GM13976 (cell line): ENCODE measurements around the gene SELENOM.

Experiments
- DNase-seq: peaks from one replicate; pipeline ENCODE4 v3.0.0; 2012; ENCODE audit warnings: low spot score
- in situ Hi-C: fragments of 300-500 bp; cut with MboI; formaldehyde crosslinking; loops from one replicate; pipeline ENCODE4 v1.12.0; 2022; ENCODE audit warnings: low sequenced_read_pairs, mixed read lengths, inconsistent platforms; ENCODE audit not compliant: unreplicated experiment
- TF ChIP-seq, protein P1 (sequence below): IDR thresholded peaks from 2 replicates; pipeline ENCODE4 v1.5.1; 2012; ENCODE audit warnings: borderline replicate concordance, mild to moderate bottlenecking; ENCODE audit not compliant: insufficient read depth; ENCODE audit errors: extremely low read depth, missing control alignments, control extremely low read depth

Gene SELENOM

GRCh38 chr22:31107178-31107893 is at the start of gene SELENOM:
SELENOM (minus strand) TSS chr22:31107568; CDS start chr22:31107505, 63 bp downstream.
- DNase-seq = peak; percentile 97
- in situ Hi-C loops = no loop called here
- TF ChIP-seq, protein P1, sequence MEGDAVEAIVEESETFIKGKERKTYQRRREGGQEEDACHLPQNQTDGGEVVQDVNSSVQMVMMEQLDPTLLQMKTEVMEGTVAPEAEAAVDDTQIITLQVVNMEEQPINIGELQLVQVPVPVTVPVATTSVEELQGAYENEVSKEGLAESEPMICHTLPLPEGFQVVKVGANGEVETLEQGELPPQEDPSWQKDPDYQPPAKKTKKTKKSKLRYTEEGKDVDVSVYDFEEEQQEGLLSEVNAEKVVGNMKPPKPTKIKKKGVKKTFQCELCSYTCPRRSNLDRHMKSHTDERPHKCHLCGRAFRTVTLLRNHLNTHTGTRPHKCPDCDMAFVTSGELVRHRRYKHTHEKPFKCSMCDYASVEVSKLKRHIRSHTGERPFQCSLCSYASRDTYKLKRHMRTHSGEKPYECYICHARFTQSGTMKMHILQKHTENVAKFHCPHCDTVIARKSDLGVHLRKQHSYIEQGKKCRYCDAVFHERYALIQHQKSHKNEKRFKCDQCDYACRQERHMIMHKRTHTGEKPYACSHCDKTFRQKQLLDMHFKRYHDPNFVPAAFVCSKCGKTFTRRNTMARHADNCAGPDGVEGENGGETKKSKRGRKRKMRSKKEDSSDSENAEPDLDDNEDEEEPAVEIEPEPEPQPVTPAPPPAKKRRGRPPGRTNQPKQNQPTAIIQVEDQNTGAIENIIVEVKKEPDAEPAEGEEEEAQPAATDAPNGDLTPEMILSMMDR = peak; percentile 77

DNA sequence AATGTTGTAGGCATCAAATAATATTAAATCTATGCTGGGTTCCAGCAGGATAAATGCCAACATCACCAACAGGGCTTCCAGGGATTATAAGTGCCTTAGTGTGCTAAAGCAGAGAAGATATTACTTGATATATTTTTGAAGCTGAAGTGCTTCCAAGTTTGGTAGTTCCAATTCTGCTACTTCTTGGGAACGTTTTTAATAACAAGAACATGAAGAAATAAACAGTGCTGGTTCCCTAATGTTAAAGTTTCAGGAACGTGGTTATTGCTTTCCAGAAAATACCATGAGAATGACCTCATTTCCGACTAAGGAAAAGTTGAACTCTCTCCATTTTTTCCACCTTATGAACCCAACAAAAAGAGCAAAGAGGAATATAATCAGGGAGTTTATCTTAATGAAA is 48.1 kb upstream of the SELENOM start:
- in situ Hi-C loops = no loop called here
- no peak for DNase-seq

DNA sequence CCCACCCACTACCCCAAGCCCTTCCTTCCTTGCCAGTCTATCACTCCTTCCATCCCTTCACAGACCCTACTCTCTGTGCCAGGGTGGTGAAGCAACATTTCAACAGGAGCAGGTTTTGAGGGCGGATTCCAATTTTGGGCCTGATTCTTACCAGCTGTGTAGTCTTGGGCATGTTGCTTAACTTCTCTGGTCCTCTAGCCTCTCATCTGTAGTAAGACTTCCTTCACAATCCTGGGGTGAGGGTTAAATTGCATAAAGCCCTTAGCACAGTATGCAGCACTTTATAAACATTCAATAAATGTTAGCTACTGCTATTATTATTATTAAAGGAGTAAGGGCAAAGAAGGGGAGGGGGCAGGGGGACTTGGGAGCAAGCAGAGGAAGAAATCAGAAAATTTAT is 47.6 kb upstream of the SELENOM start:
- no peak for DNase-seq
- TF ChIP-seq, protein P1 = no peak
- in situ Hi-C loops = no loop called here

More for the DNA sequence above, 48.1 kb upstream of the SELENOM start:
- TF ChIP-seq, protein P1 = no peak

DNA sequence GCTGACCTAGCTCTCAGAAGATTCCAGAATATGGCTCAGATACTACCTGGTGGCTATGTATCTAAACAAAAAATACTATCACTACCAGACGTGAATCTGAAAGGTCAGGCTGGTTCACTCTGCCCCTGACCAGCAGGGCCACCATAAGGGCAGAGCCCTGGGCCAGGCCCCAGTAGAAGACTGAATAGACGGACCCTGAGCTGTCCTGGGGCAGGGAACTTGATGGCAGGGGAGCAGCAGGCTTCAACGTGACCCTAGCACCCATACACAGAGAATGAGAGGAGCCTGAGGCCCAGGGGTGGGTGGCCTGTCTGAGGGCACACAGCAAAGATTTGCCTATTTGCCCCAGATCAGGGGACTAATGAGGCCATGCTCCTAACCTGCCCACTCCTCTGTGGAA is 46.0 kb upstream of the SELENOM start:
- in situ Hi-C loops = no loop called here
- DNase-seq = no peak
- TF ChIP-seq, protein P1 = no peak

GRCh38 chr22:31151872-31152271 is 44.5 kb upstream of the SELENOM start:
- no peak for DNase-seq
- in situ Hi-C loops = no loop called here
- TF ChIP-seq, protein P1 = no peak

- DNase-seq = no peak
- TF ChIP-seq, protein P1 = no peak
- in situ Hi-C loops = no loop called here
Measured at GRCh38 chr22:31150615-31151014, 43.2 kb upstream of the SELENOM start.
